Kidney (tissue), 14 donors: ENCODE data around the gene GNAS. TPM values are rescaled to one million over a fixed set of nuclear protein-coding genes. Genes with fewer than 3 reads are reported as not detected.

Experiments used
- DNase-seq, 5 donors: peaks; one replicate each; pipeline ENCODE4 v3.0.0-alpha.2; 2013 to 2020
- FAIRE-seq: peaks from 2 replicates; lab custom pipeline; 2012; peaks lifted over from hg19 to GRCh38; lab: Jason Lieb, UNC
- H3K27ac ChIP-seq, 2 donors: one replicate each; pipeline ENCODE4 v1.7.0; 2013; ENCODE audit warnings: low read depth in 2 of 2, low read length in 2 of 2, inconsistent platforms in 1 of 2
- H3K27me3 ChIP-seq: one replicate; pipeline ENCODE4 v1.7.1; 2013; ENCODE audit warnings: low read length, inconsistent platforms; ENCODE audit not compliant: control insufficient read depth, insufficient read depth
- H3K36me3 ChIP-seq, 3 donors: one replicate each; pipeline versions ENCODE4 v1.7.0 to v1.7.1; 2013; ENCODE audit warnings: low read length in 3 of 3, control low read depth in 1 of 3, inconsistent platforms in 1 of 3; ENCODE audit not compliant: insufficient read depth in 3 of 3, control insufficient read depth in 2 of 3
- H3K4me1 ChIP-seq, 3 donors: one replicate each; pipeline versions ENCODE4 v1.7.0 to v1.7.1; 2013; ENCODE audit warnings: low read length in 3 of 3, inconsistent platforms in 1 of 3, low read depth in 1 of 3; ENCODE audit not compliant: control insufficient read depth in 2 of 3, insufficient read depth in 2 of 3
- H3K4me3 ChIP-seq, 3 donors: one replicate each; pipeline versions ENCODE4 v1.7.0 to v1.8.1; 2013; ENCODE audit warnings: low read length in 3 of 3, control low read depth in 1 of 3, inconsistent platforms in 1 of 3
- H3K9ac ChIP-seq, 3 donors: one replicate each; pipeline versions ENCODE4 v1.7.0 to v1.7.1; 2013; ENCODE audit warnings: low read length in 3 of 3, control low read depth in 1 of 3, inconsistent platforms in 1 of 3
- H3K9me3 ChIP-seq, 3 donors: one replicate each; pipeline versions ENCODE4 v1.7.0 to v1.7.1; 2013; ENCODE audit warnings: low read length in 3 of 3, control low read depth in 1 of 3, inconsistent platforms in 1 of 3; ENCODE audit not compliant: control insufficient read depth in 2 of 3, insufficient read depth in 1 of 3
- intact Hi-C: fragments of 100-400 bp; cut with DNase I; formaldehyde crosslinking; loops from one replicate; pipeline ENCODE4 v1.11.1; 2022
- polyA plus RNA-seq: library from polyadenylated mRNA; stranded (reverse); fragments of 350-450 nt; fragmentation: Illumina TruSeq; extraction: RNeasy Lipid Tissue Mini Kit (QIAGEN cat#74804); gene quantifications from one replicate; pipeline ENCODE4 v1.2.3, GENCODE V29; 2014; ENCODE audit warnings: low read depth, low replicate concordance; ENCODE audit not compliant: insufficient read depth
- total RNA-seq: library from RNA; stranded (reverse); fragmentation: NEBNext Ultra II Directional; extraction: Animal tissue kit (Norgen Biotek cat#: 25700); gene quantifications from one replicate; pipeline ENCODE4 v1.2.1, GENCODE V29; 2021
- TF ChIP-seq, protein P1 (sequence below): IDR thresholded peaks from 3 replicates; pipeline ENCODE4 v1.5.1; 2012; ENCODE audit warnings: mild to moderate bottlenecking, moderate library complexity, borderline replicate concordance; ENCODE audit not compliant: insufficient read depth; ENCODE audit errors: extremely low read depth
- donor health status: control.
- donor health status: control.
- donor health status: control.
- donor health status: control.
- donor health status: control.
- donor health status: DM: yes; HTN: yes; CAD: no.
- donor health status: Normal renal cell carcinoma (clear cell type).

GNAS gene
- total and polyA plus RNA-seq, 2 donors from 2014 or later: 792 to 867 TPM

DNA sequence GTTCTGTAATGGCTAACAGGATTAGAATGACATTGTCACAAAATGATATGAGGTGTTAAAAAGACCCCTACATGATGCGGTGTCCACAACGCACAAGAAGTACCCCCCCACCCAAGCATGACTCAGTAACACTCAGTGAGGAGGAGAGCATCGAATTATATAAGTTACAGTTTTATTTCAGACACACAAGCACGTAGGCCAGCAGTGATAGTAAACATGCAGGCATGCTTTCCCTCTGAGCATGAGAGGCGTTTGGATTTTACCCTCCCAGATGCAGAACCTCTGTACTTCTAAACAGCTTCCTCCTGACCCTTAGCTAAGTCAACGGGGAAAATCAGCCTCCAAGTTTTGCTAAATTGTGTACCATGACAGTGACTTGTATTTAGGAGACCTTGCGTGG is 23.9 kb downstream of the GNAS start:
- DNase-seq (no peak), FAIRE-seq (no peak)
- Histone ChIP-seq H3K27me3 (no peaks in the 10 kb centered on the region), H3K27ac (no peak overlapping the region), H3K9ac (no peak overlapping the region), H3K36me3 (no peaks in the 10 kb centered on the region), H3K4me1 (no peaks in the 10 kb centered on the region), H3K9me3 (no peaks in the 10 kb centered on the region), H3K4me3 (no peak overlapping the region)
- intact Hi-C loops: loop anchor here (10.0 kb wide), 1 partner anchor 348 kb away; no protein-coding TSS in a partner anchor
- TF ChIP-seq, protein P1, sequence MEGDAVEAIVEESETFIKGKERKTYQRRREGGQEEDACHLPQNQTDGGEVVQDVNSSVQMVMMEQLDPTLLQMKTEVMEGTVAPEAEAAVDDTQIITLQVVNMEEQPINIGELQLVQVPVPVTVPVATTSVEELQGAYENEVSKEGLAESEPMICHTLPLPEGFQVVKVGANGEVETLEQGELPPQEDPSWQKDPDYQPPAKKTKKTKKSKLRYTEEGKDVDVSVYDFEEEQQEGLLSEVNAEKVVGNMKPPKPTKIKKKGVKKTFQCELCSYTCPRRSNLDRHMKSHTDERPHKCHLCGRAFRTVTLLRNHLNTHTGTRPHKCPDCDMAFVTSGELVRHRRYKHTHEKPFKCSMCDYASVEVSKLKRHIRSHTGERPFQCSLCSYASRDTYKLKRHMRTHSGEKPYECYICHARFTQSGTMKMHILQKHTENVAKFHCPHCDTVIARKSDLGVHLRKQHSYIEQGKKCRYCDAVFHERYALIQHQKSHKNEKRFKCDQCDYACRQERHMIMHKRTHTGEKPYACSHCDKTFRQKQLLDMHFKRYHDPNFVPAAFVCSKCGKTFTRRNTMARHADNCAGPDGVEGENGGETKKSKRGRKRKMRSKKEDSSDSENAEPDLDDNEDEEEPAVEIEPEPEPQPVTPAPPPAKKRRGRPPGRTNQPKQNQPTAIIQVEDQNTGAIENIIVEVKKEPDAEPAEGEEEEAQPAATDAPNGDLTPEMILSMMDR: no peak

DNA sequence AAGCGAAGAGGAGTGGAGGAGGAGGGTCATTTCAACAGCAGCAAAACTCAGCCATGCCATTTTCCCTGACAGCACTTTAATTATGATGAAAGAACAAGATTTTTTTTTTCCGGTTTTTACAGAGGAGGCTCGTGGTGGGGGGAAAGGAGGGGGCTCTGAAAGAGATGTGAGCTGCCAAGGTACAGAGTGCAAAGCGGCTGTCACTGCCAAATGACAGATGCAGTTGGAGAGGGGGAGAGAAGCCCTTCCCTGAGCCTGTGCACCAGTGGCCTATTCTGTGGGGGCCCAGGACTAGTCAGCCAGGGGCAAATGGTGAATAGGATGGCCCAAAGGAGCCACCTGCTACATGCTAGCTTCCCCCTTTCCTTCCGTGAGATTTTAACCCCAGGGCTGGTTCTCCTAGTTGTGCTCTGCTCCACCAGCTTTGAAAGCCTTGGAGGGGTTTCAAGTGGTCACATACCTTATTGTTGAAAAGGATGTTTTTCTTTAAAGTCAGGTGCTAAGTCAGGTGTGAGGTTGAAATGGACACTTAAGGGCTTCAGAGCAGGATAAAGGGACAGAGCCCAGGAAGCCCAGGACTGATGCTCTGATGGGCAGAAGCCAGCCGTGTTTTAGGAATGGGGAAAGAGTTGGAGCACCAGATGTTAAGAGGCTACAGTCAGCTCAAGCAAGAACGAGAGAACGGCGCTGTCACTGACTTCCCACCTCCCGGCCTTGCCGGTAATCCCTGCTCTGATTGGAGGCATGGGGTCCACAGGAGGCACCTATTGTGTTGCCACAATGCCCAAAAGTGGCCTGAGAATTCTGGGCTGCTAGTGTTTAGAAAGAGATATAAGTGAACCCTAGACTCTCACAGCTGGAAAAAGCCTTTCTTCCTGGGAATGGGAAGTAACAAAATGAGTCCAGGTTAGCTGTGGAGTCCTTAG is 24.8 kb downstream of the GNAS start:
- Histone ChIP-seq H3K27ac (no peak overlapping the region), H3K4me1 (no peaks in the 10 kb centered on the region), H3K9ac (no peak overlapping the region), H3K4me3 (no peak overlapping the region), H3K36me3 (no peaks in the 10 kb centered on the region), H3K27me3 (no peaks in the 10 kb centered on the region), H3K9me3 (no peaks in the 10 kb centered on the region)
- FAIRE-seq (no peak), DNase-seq (peak in 1 of 5 donors; percentile 8)
- intact Hi-C loops: loop anchor here (10.0 kb wide), 1 partner anchor 347 kb away; no protein-coding TSS in a partner anchor
- TF ChIP-seq, protein P1: no peak

DNA sequence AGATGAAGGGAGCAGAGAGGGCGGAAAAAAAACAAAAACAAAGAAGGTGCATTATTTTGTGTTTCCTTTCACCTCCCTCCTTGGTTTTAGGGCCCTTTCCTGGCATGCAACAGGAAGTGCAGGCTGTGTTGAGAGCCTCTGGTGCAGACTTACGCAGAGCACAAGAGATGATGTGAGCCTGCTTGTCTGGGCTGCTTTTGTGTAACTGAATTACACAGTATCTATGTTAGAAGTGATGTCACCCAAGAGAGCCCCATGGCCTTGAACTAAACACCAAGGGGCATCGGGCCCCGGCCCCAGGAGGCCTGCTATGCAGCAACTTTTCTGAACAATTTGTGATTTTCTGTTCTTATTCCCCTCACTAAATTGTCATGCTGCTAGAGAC is 25.5 kb downstream of the GNAS start:
- DNase-seq (peak in 1 of 5 donors; percentile 6), FAIRE-seq (no peak)
- intact Hi-C loops: loop anchor here (10.0 kb wide), 1 partner anchor 347 kb away; no protein-coding TSS in a partner anchor
- Histone ChIP-seq H3K36me3 (no peaks in the 10 kb centered on the region), H3K4me1 (peaks cover 0 to 3% (median 0%) of the 10 kb centered on the region in 3 donors), H3K27ac (no peak overlapping the region), H3K27me3 (no peaks in the 10 kb centered on the region), H3K9me3 (no peaks in the 10 kb centered on the region), H3K9ac (no peak overlapping the region), H3K4me3 (no peak overlapping the region)
- TF ChIP-seq, protein P1: no peak
